Peyer's patch (tissue), 4 donors: ENCODE results near the gene NLRP12.

Experiments
- POLR2A ChIP-seq, 2 donors: fragments of 450-650 bp; IDR thresholded peaks; one replicate each; pipeline ENCODE4 v1.5.1; 2017; ENCODE audit warnings: antibody characterized with exemption in 2 of 2, mild to moderate bottlenecking in 2 of 2, moderate library complexity in 2 of 2
- TF ChIP-seq, protein P1 (sequence below), 6 experiments: fragments of 450-650 bp in 4 of 6; fragments of 200-600 bp in 2 of 6; sonication (generic) in 1 of 6; IDR thresholded peaks; one replicate each; pipeline ENCODE4 v1.5.1; 2017 to 2019; ENCODE audit warnings: antibody characterized with exemption in 6 of 6, mild to moderate bottlenecking in 3 of 6, moderate library complexity in 1 of 6

GRCh38 chr19:53871454-53871853 lies 47.3 kb upstream of the NLRP12 start:
- TF ChIP-seq, protein P1, sequence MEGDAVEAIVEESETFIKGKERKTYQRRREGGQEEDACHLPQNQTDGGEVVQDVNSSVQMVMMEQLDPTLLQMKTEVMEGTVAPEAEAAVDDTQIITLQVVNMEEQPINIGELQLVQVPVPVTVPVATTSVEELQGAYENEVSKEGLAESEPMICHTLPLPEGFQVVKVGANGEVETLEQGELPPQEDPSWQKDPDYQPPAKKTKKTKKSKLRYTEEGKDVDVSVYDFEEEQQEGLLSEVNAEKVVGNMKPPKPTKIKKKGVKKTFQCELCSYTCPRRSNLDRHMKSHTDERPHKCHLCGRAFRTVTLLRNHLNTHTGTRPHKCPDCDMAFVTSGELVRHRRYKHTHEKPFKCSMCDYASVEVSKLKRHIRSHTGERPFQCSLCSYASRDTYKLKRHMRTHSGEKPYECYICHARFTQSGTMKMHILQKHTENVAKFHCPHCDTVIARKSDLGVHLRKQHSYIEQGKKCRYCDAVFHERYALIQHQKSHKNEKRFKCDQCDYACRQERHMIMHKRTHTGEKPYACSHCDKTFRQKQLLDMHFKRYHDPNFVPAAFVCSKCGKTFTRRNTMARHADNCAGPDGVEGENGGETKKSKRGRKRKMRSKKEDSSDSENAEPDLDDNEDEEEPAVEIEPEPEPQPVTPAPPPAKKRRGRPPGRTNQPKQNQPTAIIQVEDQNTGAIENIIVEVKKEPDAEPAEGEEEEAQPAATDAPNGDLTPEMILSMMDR (IDR thresholded peaks at IDR 0.05): no peak
- no peak for TF ChIP-seq POLR2A (IDR thresholded peaks at IDR 0.05)
